HG03159 (cell line): ENCODE measurements around the gene AGBL4.

Experiments
- ATAC-seq: cut with Tn5 transposase; IDR thresholded peaks from one replicate; pipeline ENCODE4 v1.9.1; 2021; ENCODE audit warnings: mild to moderate bottlenecking, moderate library complexity; ENCODE audit not compliant: unreplicated experiment

Gene AGBL4

GRCh38 chr1:49199564-49199963, 824.2 kb downstream of the AGBL4 start:
- no peak for ATAC-seq

GRCh38 chr1:49197081-49197480, 826.7 kb downstream of the AGBL4 start:
- no peak for ATAC-seq

- ATAC-seq: no peak
Observed at GRCh38 chr1:49190138-49190537, 833.6 kb downstream of the AGBL4 start.

- ATAC-seq: no peak
Observed at GRCh38 chr1:49187056-49187455, 836.7 kb downstream of the AGBL4 start.

GRCh38 chr1:49185450-49185980, 838.2 kb downstream of the AGBL4 start:
- ATAC-seq: no peak

- ATAC-seq: no peak
Observed at GRCh38 chr1:49183489-49183888, 840.3 kb downstream of the AGBL4 start.

GRCh38 chr1:49181033-49181432, 842.7 kb downstream of the AGBL4 start:
- ATAC-seq: no peak

GRCh38 chr1:49171941-49172593, 851.7 kb downstream of the AGBL4 start:
- ATAC-seq: no peak

- ATAC-seq: no peak
Observed at GRCh38 chr1:49166031-49166430, 857.7 kb downstream of the AGBL4 start.

GRCh38 chr1:49163031-49163430, 860.7 kb downstream of the AGBL4 start:
- no peak for ATAC-seq

- no peak for ATAC-seq
Observed at GRCh38 chr1:49160677-49161076, 863.1 kb downstream of the AGBL4 start.

GRCh38 chr1:49136738-49137251, 887.0 kb downstream of the AGBL4 start:
- ATAC-seq: no peak

GRCh38 chr1:49125746-49126145, 898.0 kb downstream of the AGBL4 start:
- no peak for ATAC-seq

- no peak for ATAC-seq
Observed at GRCh38 chr1:49111931-49112330, 911.8 kb downstream of the AGBL4 start.

- no peak for ATAC-seq
Observed at GRCh38 chr1:49106445-49106844, 917.3 kb downstream of the AGBL4 start.

GRCh38 chr1:49104575-49104974, 919.2 kb downstream of the AGBL4 start:
- no peak for ATAC-seq

GRCh38 chr1:49102752-49103151, 921.0 kb downstream of the AGBL4 start:
- peak; percentile 65 for ATAC-seq

- ATAC-seq: no peak
Observed at GRCh38 chr1:49098866-49099265, 924.9 kb downstream of the AGBL4 start.

GRCh38 chr1:49086327-49086726, 937.4 kb downstream of the AGBL4 start:
- ATAC-seq: no peak

GRCh38 chr1:49085079-49085478, 938.7 kb downstream of the AGBL4 start:
- no peak for ATAC-seq

GRCh38 chr1:49060766-49061165, 963.0 kb downstream of the AGBL4 start:
- no peak for ATAC-seq

- no peak for ATAC-seq
Observed at GRCh38 chr1:49059087-49059486, 964.7 kb downstream of the AGBL4 start.

- no peak for ATAC-seq
Observed at GRCh38 chr1:49052102-49052501, 971.7 kb downstream of the AGBL4 start.
